ENCODE measurements around the gene BRMS1L.

- TF ChIP-seq CTCF (IDR thresholded peaks at IDR 0.05 in 8 of 11, conservative IDR thresholded peaks at IDR 0.05 in 3 of 11) (no peak), POLR2A (IDR thresholded peaks at IDR 0.05) (no peak), POLR2AphosphoS5 (IDR thresholded peaks at IDR 0.05) (no peak)
Observed at GRCh38 chr14:35909665-35910064, 83.5 kb downstream of the BRMS1L start.
